Activated CD8-positive, alpha-beta memory T cell treated with anti-CD3 and anti-CD28 coated beads for 24 hours (primary cell): Measurements from ENCODE around the gene KLHL14.
"Not testable (repeated sequence)": the region's sequence is repeated elsewhere in the genome, so short reads cannot be mapped to it uniquely, and the experiment has no call there.

Source experiments
- DNase-seq: peaks from one replicate; pipeline ENCODE4 v3.0.0-alpha.2; 2020

Gene KLHL14

DNA sequence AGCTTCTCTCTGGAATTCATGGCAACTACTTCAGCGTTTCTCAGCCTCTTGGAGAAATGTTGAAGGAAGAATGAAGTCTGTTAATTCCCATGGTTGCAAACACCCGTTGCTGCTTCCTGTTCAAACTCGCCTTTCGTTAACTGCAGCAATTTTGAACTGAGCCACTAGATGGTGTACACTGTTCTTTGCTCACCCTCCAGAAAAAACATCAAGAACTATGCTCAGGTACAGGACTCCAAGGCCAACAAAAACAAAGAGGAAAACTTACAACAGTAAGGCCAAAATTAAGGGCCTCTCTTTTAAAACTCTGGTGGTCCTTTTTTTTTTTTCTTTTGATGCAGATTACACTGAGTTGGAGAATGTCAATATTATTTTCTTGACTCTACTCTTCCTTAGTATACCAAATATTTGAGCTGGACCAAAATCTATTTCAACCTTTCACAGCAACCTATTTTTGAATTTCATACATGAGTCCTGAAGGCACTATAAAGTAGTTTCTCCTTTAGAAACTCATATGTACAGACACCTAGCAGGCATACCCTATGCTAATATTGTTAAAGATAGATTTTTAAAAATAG lies 58.2 kb downstream of the KLHL14 start:
- DNase-seq = no peak

DNA sequence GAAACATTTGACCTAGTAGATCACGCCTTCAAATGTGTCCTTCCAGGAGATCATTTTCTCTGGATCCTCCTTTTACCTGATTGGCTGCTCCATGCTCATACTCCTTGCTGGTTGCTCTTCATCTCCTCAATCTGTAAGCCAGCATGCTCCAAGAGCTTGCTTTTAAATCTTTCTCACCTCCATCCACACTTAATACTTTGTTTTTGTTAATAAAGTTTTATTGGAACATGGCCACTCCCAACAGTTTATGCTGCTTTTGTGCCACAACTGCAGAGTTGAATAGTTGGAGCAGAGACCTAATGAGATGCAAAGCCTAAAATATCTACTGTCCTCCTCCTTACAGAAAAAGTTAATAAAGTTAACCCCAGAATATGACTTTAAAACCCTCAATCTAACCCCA lies 60.0 kb downstream of the KLHL14 start:
- DNase-seq = no peak

DNA sequence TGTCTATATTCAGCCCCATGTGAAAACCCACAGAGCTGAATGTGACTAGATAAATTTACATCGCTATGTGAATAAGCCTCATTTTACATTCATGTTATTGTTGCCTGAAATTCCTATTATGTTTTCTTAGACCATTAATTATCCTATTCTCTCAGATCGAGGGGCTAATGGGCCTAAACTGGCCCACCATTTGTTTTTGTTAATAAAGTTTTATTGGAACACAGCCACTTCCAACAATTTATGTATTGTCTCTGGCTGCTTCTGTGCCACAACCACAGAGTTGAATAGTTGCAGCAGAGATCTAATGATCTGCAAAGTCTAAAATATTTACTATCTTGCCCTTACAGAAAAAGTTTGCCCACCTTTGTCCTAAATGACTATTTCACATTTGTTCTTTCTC lies 61.0 kb downstream of the KLHL14 start:
- DNase-seq = no peak

- DNase-seq = no peak
These were observed 65.2 kb downstream of the KLHL14 start for GRCh38 chr18:32707586-32707985.

DNA sequence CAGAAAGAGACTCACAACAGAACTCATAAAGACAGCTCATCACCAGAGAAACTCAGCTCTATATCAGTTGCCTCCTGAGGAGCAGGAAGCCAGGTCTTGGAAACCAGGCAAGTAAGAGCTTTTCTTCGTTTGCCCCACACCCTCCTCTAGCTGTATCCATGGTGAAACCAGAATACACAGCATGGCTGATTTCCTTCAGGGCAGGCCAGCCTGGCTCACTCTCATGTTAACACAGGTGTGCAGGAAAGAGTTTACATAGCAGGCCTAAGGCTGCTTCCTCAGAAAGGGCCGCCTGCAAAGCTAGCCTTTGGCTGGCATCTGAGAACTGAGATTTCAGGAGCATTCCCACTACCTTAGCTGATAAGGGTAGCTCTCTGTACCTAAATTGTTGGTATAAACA lies 65.7 kb downstream of the KLHL14 start:
- DNase-seq = no peak

- no peak for DNase-seq
These were observed 71.5 kb downstream of the KLHL14 start for GRCh38 chr18:32701313-32701712.

GRCh38 chr18:32698153-32698552 lies 74.7 kb downstream of the KLHL14 start:
- DNase-seq = no peak

- DNase-seq = no peak
These were observed 76.4 kb downstream of the KLHL14 start for GRCh38 chr18:32696376-32696775.

DNA sequence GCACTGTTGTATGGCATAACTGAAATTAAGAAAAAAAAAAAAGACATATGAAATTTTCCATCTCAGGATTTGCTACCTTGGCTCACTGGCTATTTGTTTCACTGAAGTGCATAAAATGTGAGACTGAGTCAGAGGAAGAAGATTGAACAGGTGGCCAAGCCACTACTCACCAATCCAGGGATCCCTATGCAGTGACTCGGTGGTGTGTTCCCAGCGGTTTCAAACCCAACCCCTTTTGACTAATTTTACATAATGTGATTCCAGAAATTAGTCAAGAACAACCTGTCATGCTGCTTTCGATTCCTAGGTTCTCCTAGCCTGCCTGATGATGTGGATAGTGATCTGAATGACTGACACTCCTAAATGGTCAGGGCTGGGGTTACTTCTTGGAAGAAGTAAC lies 77.3 kb downstream of the KLHL14 start:
- DNase-seq = no peak

DNA sequence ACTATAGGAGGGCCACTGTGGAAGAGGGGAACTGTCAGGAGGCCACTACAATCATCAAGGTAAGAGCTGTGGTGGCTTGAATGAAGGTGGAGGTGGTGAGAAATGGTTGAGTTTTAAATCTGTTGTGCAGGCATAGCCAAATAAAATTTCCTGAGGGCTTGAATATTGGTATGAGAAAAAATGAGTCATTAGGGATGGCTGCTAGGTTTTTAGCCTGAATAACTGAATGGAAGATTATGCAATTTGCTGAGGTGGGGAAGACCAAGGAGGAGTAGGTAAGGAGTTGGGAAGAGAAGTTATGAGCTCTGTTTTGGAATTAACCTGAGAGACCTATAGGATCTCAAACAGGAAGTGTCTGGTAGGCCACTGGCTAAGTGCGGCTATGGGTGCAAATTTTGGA lies 84.0 kb downstream of the KLHL14 start:
- no peak for DNase-seq

DNA sequence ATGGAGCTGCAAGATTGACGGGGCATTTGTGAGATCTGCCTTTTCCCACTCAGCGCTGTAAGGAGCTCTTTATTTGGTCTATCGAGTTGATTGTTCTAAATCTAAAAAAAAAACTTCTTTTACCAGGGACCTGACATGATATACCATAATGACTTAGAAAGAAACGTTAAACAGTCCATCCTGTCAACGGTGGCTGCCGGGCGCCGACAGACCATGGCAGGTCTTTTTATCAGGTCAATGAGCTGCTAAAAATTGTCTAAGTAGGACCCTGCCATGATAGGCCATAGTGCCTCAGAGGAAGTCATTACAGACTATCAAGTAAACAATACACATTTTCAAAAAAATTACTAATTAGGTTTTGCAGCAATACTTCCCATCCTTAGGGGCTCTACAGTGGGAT lies 87.9 kb downstream of the KLHL14 start:
- no peak for DNase-seq

GRCh38 chr18:32684096-32684495 lies 88.7 kb downstream of the KLHL14 start:
- no peak for DNase-seq

GRCh38 chr18:32683044-32683443 lies 89.8 kb downstream of the KLHL14 start:
- no peak for DNase-seq

GRCh38 chr18:32677578-32677977 lies 95.2 kb downstream of the KLHL14 start:
- DNase-seq = no peak

- DNase-seq = no peak
These were observed 98.3 kb downstream of the KLHL14 start for GRCh38 chr18:32674491-32674890.

DNA sequence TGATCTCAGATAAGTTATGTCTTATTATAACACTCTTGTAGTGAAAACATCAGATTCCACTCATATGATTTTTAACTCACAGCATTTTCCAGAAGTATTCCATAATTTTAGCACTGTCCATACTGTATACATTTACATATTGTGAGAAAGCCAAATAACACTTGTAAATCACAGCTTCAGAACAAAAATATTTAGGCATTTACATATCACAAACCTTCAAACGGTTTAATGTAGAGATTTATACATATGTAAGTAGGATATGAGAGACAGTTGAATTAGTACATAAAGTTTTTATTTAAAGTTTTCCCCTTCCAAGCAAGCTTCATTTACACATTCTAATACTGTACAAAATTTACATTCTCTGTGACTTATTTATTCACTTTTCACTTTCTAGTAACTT lies 100.4 kb downstream of the KLHL14 start:
- DNase-seq = no peak

GRCh38 chr18:32670727-32671126 lies 102.1 kb downstream of the KLHL14 start:
- no peak for DNase-seq

DNA sequence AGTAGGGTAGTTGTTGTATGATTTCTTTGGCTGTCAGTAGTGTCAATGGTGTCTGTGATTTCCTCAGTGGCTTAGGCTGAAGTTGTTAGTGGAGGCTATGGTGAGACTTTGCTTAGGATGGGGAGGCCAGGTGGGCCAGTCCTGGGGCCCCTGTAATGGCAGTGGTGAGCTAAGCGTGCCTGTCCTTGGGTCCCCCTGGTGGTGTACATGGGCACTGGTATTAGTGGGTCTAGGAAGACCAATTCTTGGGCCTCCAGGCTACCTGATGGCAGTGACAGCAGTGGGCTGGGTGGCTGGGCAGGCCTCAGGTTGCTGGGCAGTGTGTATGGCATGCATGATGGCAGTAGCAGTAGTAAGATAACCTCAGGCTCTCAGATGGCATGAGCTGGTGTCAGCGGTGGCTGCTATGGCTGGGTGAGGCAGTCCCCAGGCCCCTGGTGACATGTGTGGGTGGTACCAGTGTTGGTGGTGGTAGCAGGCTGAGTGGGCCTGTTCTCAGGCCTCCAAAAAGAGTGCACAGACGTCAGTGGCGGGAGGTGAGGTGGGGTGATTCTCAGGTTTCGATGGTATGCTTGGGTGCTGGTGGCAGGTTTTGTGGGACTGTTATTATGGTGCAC lies 103.2 kb downstream of the KLHL14 start:
- DNase-seq = no peak

- DNase-seq = no peak
These were observed 103.9 kb downstream of the KLHL14 start for GRCh38 chr18:32668956-32669355.

DNA sequence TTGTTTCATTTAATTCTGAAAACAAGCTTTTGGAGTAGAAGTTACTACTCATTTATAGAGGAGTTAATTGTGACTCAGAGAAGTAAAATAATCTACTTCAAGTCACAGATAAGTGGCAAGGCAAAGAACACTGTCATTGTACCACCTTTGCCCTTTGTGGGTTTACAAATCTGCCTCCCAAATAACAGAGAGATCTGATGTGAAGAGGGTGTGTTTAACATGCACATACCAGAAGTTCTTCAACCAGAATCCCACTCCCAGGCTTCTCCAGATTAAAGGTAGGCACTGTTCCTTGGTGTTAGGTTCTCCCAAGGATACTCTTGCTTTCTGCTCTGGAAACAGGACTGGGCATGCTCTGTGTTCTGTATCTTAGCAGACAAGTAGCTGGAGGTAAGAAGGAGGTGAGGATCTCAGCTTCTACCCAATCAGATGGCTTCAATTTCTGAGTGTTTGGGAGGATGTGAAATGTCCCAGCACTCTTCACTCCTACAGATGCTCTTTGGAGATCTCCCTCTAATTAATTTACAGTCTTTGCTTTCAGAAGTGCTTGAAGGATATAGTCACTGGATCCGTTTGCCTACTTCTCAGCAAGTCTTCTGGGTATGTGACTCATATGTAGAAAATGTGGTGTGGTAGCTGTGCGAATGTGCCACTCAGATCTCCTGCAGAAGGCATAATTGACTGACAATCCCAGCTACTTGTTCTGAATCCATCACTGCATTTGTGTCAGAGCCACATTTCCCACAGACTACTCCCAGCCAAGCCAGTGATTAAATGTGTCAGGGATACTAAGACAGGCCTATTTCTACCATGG lies 111.1 kb downstream of the KLHL14 start:
- DNase-seq = no peak

GRCh38 chr18:32654507-32654906 lies 118.3 kb downstream of the KLHL14 start:
- DNase-seq = not testable (repeated sequence)

DNA sequence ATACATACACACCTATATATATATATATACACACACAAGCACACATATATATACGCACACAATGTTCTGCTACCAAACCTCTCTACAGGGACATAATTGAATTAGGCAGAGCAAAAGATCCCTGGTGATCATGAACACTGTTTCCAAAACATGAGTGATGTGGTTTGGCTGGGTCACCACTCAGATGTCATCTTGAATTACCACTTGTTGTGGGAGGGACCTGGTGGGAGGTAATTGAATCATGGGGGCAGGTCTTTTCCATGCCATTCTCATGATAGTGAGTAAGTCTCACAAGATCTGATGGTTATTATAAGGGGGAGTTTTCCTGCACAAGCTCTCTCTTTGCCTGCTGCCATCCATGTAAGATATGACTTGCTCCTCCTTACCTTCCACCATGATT lies 135.2 kb downstream of the KLHL14 start:
- not testable (repeated sequence) for DNase-seq

GRCh38 chr18:32637226-32637625 lies 135.6 kb downstream of the KLHL14 start:
- no peak for DNase-seq

DNA sequence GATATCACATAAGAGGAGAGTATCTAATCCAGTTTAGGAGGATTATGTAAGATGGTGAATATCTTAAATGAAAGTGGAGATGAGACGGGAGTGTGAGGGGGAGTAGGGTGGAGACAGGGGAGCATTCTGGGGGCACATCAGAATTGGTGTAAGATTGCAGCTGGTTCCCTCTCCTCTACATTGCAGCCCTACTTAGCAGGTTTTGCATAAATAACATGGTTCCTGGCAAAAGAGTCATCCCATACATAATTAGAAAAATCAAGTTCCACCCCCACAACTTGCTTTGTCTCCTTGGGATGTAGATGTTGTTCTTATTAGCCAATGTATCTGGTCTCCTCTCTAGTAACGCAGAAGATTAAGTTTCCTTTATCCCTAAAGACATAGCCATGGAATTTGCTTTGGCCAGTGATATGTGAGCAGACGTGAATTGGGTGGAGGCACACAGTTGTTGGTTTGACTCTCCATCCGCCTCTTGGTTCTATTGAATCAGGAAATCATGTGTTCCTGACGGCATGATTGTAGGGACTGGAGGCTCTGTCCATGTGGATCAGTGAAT lies 137.9 kb downstream of the KLHL14 start:
- DNase-seq = no peak
